ENCODE measurements around the gene POLD2. TPM values are rescaled to one million over a fixed set of nuclear protein-coding genes. Genes with fewer than 3 reads are reported as not detected.

POLD2 gene
- total and polyA plus RNA-seq, 2 of the 4 experiments (the other 2 are of a cell fraction) = 142 to 163 TPM

DNA sequence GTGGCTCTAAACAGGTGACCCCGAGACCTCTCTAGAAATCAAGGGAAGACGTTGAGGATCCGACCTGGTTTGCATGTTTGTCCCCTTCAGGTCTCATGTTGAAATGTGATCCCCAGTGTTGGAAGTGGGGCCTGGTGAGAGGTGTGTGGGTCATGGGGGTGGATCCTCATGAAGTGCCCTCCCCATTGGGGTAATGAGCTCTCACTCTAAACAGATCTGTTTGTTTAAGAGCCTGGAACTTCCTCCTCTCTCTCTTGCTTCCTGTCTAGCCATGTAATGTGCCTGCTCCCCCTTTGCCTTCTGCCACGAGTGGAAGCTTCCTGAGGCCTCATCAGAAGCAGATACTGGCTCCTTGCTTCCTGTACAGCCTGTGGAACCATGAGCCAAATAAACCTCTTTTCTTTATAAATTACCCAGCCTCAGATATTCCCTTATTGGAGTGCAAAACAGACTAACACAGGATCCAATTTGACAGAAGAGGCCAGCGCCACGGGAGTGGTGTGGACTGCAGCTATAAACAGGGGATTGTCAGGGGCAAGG, 30.2 kb downstream of the POLD2 start:
- no peak overlapping the region for H3K4me3 ChIP-seq (ENCODE audit: insufficient read depth, low read depth, low read length)
- 92% methylated on average over 2 of the region's 6 CpGs; no CpG with 5 or more reads in 1 of the 2 experiments for WGBS, 2 experiments (ENCODE audit: extremely low coverage in 2 of 2, insufficient read length in 1 of 2)
- H2BK5ac ChIP-seq (ENCODE audit: low read depth, low read length, poor library complexity, severe bottlenecking) = no peak overlapping the region
- ATAC-seq (ENCODE audit: low read depth) (no peak), DNase-seq (no peak)
- no peaks in the 10 kb centered on the region for H3K27me3 ChIP-seq (ENCODE audit: control insufficient read depth, insufficient read depth, low read length)
- H4K8ac ChIP-seq (ENCODE audit: low read depth in 2 of 2, low read length in 2 of 2) = no peak overlapping the region
- H3K4ac ChIP-seq (ENCODE audit: low read depth, low read length) = no peak overlapping the region
- TF ChIP-seq MAZ (IDR thresholded peaks at IDR 0.05; ENCODE audit: borderline replicate concordance, low read depth, low read length) (no peak), FOS (IDR thresholded peaks at IDR 0.05; ENCODE audit: low read depth, low read length) (no peak), CEBPB (IDR thresholded peaks at IDR 0.05; ENCODE audit: low read depth, low read length) (no peak), SMC3 (IDR thresholded peaks at IDR 0.05; ENCODE audit: low read depth, low read length) (no peak), USF2 (IDR thresholded peaks at IDR 0.05; ENCODE audit: low read depth, low read length) (no peak), NFE2L2 (IDR thresholded peaks at IDR 0.05; ENCODE audit: low read depth, low read length) (no peak), POLR2A (IDR thresholded peaks at IDR 0.05; ENCODE audit: low read depth, low read length) (no peak)
- H3K9ac ChIP-seq (ENCODE audit: low read depth, low read length) = no peak overlapping the region
- in situ Hi-C loops (cut with MboI; ENCODE audit: low sequenced_read_pairs) = no loop called here
- no peak overlapping the region for H3K23ac ChIP-seq (ENCODE audit: low read depth, low read length)
- H2AFZ ChIP-seq (replicated peaks; ENCODE audit: low read length, poor library complexity) = no peak overlapping the region
- no peaks in the 10 kb centered on the region for H4K20me1 ChIP-seq (ENCODE audit: insufficient read depth, low read length)
- no peak overlapping the region for H3K14ac ChIP-seq (replicated peaks; ENCODE audit: low read depth, low read length)
- no peak overlapping the region for H4K5ac ChIP-seq (ENCODE audit: low read depth, low read length)
- H3K27ac ChIP-seq (ENCODE audit: insufficient read depth, low read length) = no peak overlapping the region
- no TSS peak for BruUV-seq (replicated peaks)
- H3K18ac ChIP-seq (ENCODE audit: low read depth, low read length) = no peak overlapping the region
- H3K56ac ChIP-seq (ENCODE audit: extremely low read depth, insufficient read depth, low read length) = no peak overlapping the region
- H3K79me1 ChIP-seq (ENCODE audit: low read depth in 1 of 2, low read length in 2 of 2) = no peaks in the 10 kb centered on the region
- ChIA-PET CTCF (no interaction called here), POLR2A (ENCODE audit: unreplicated experiment) (no interaction called here)
- no peak overlapping the region for H2BK20ac ChIP-seq (ENCODE audit: low read depth, low read length)
- H3K4me1 ChIP-seq (ENCODE audit: control insufficient read depth, insufficient read depth, low read length) = peaks cover 10% of the 10 kb centered on the region
- H2BK15ac ChIP-seq (ENCODE audit: low read depth, low read length) = no peak overlapping the region
- H2AK9ac ChIP-seq (replicated peaks; ENCODE audit: low read depth, low read length, poor library complexity) = no peak overlapping the region
- H3K4me2 ChIP-seq (ENCODE audit: low read depth, low read length) = no peak overlapping the region
- no peak overlapping the region for H4K91ac ChIP-seq (ENCODE audit: insufficient read depth, low read depth, low read length)
- H3K9me3 ChIP-seq (ENCODE audit: control insufficient read depth, insufficient read depth, low read length) = no peaks in the 10 kb centered on the region
- intact Hi-C loops (cut with micrococcal nuclease) = no loop called here
- H3K36me3 ChIP-seq (ENCODE audit: control insufficient read depth, insufficient read depth, low read length) = no peaks in the 10 kb centered on the region
- dilution Hi-C loops (cut with HindIII; ENCODE audit: low sequenced_read_pairs, unreplicated experiment) = no loop called here
- H2AK5ac ChIP-seq (ENCODE audit: low read depth, low read length) = no peak overlapping the region
- H3K9me1 ChIP-seq (ENCODE audit: insufficient read depth, low read length) = peaks cover 8% of the 10 kb centered on the region; the same call in 1 of the 2 replicates
- H2BK120ac ChIP-seq (ENCODE audit: low read depth, low read length) = no peak overlapping the region
